H1 (cell line): ENCODE data around the gene OSMR. TPM values are rescaled to one million over a fixed set of nuclear protein-coding genes. Genes with fewer than 3 reads are reported as not detected.

Experiments used
- CEBPB ChIP-seq: IDR thresholded peaks from 2 replicates; pipeline ENCODE4 v1.6.1; 2012; ENCODE audit warnings: low read depth, low read length
- CREB1 ChIP-seq: IDR thresholded peaks from 2 replicates; pipeline ENCODE4 v1.6.1; 2012; ENCODE audit warnings: inconsistent platforms
- EP300 ChIP-seq, 2 experiments: IDR thresholded peaks; 1 replicate in 1 of 2; 2 replicates in 1 of 2; pipeline ENCODE4 v1.6.1; 2011 to 2012; ENCODE audit warnings: low read depth in 2 of 2, low read length in 2 of 2, mild to moderate bottlenecking in 2 of 2, borderline replicate concordance in 1 of 2, inconsistent platforms in 1 of 2, moderate library complexity in 1 of 2
- GABPA ChIP-seq: IDR thresholded peaks from 2 replicates; pipeline ENCODE4 v1.6.1; 2011; ENCODE audit warnings: mild to moderate bottlenecking, low read length, moderate library complexity, borderline replicate concordance; ENCODE audit not compliant: insufficient read depth
- RBBP5 ChIP-seq: IDR thresholded peaks from 2 replicates; pipeline ENCODE4 v1.7.1; 2012; ENCODE audit warnings: low read depth, mild to moderate bottlenecking, inconsistent platforms, low read length, moderate library complexity, borderline replicate concordance
- SIN3A ChIP-seq, 2 experiments: IDR thresholded peaks in 1 of 2; conservative IDR thresholded peaks in 1 of 2; 2 replicates each; pipeline ENCODE4 v1.6.1; 2011 to 2012; ENCODE audit warnings: low read length in 2 of 2, improper control_type of control experiment in 1 of 2, low read depth in 1 of 2, mild to moderate bottlenecking in 1 of 2
- SIRT6 ChIP-seq: IDR thresholded peaks from one replicate; pipeline ENCODE4 v1.7.1; 2012; ENCODE audit warnings: low read length, inconsistent platforms
- SP4 ChIP-seq: IDR thresholded peaks from 2 replicates; pipeline ENCODE4 v1.6.1; 2012; ENCODE audit warnings: low read length, inconsistent platforms
- TAF7 ChIP-seq: optimal IDR thresholded peaks from 2 replicates; pipeline ENCODE3; 2011; ENCODE audit warnings: low read depth, mild to moderate bottlenecking, inconsistent platforms, low read length, moderate library complexity, borderline replicate concordance
- polyA plus RNA-seq, 7 experiments: library from polyadenylated mRNA; depleted of rRNA in 3 of 7; stranded (reverse) in 5 of 7; unstranded in 2 of 7; fragments of >200 nt in 5 of 7; fragments of 200-250 nt in 2 of 7; gene quantifications; 1 replicate in 5 of 7; 2 replicates in 1 of 7; 4 replicates in 1 of 7; pipeline versions ENCODE4 v1.2.1 to v1.2.3, GENCODE V29; 2011 to 2013; ENCODE audit warnings: missing spikeins in 2 of 7, mixed read lengths in 2 of 7
- total RNA-seq: library from RNA; stranded (reverse); fragmentation: NEBNext Ultra II Directional; extraction: Animal tissue kit (Norgen Biotek cat#: 25700); gene quantifications from 2 replicates; pipeline ENCODE4 v1.2.1, GENCODE V29; 2021
- TF ChIP-seq, protein P1 (sequence below), 3 experiments: IDR thresholded peaks; 1 replicate in 2 of 3; 2 replicates in 1 of 3; pipeline versions ENCODE4 v1.5.1 to v1.6.1; 2011; ENCODE audit warnings: low read length in 3 of 3, mild to moderate bottlenecking in 3 of 3, inconsistent platforms in 2 of 3, low read depth in 1 of 3, moderate library complexity in 1 of 3; ENCODE audit not compliant: insufficient read depth in 1 of 3; ENCODE audit errors: control extremely low read depth in 1 of 3
- TF ChIP-seq, protein P2 (sequence below): IDR thresholded peaks from 2 replicates; pipeline ENCODE4 v1.6.1; 2012; ENCODE audit warnings: inconsistent platforms

The OSMR gene
- total and polyA plus RNA-seq, 2 of the 8 experiments (the other 6 are each of a cell fraction or from before 2014, with no cell fraction given), result 2.3 to 2.6 TPM

DNA sequence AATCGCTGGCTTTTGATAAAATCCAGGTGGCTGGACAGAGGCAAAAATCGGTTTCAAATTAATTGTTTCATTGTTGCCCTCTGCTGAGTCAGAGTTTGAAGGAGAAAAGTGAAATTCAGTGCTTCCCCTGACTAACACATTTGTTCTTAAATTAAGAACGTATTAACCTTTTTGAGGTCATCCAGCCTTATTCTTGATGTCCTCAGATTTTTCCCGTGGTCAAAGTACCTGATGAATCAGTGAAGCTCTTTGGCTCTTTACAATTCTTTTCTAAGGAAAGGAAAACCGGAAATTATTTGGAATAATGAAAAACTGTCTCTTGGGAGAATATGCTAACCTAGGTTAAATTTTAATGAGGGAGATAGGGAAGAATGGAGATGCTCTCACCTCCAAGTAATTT lies 21.6 kb downstream of the OSMR start (continued):
- TF ChIP-seq, protein P1, sequence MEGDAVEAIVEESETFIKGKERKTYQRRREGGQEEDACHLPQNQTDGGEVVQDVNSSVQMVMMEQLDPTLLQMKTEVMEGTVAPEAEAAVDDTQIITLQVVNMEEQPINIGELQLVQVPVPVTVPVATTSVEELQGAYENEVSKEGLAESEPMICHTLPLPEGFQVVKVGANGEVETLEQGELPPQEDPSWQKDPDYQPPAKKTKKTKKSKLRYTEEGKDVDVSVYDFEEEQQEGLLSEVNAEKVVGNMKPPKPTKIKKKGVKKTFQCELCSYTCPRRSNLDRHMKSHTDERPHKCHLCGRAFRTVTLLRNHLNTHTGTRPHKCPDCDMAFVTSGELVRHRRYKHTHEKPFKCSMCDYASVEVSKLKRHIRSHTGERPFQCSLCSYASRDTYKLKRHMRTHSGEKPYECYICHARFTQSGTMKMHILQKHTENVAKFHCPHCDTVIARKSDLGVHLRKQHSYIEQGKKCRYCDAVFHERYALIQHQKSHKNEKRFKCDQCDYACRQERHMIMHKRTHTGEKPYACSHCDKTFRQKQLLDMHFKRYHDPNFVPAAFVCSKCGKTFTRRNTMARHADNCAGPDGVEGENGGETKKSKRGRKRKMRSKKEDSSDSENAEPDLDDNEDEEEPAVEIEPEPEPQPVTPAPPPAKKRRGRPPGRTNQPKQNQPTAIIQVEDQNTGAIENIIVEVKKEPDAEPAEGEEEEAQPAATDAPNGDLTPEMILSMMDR (IDR thresholded peaks at IDR 0.05; ENCODE audit: control extremely low read depth in 1 of 3, insufficient read depth in 1 of 3, low read depth in 1 of 3, low read length in 3 of 3), result no peak
- TF ChIP-seq CEBPB (no peak), GABPA (no peak), CREB1 (no peak), EP300 (IDR thresholded peaks at IDR 0.05; ENCODE audit: borderline replicate concordance in 1 of 2, low read depth in 2 of 2, low read length in 2 of 2) (no peak), SIRT6 (no peak), SP4 (no peak), RBBP5 (no peak), TAF7 (no peak), SIN3A (conservative IDR thresholded peaks at IDR 0.05 in 1 of 2, IDR thresholded peaks at IDR 0.05 in 1 of 2; ENCODE audit: low read depth in 1 of 2, low read length in 2 of 2) (no peak)
- TF ChIP-seq, protein P2, sequence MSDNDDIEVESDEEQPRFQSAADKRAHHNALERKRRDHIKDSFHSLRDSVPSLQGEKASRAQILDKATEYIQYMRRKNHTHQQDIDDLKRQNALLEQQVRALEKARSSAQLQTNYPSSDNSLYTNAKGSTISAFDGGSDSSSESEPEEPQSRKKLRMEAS, result no peak
